ENCODE data around the gene NUAK1.

Gene NUAK1

GRCh38 chr12:106107566-106107965 is 31.2 kb downstream of the NUAK1 start:
- TF ChIP-seq, protein P1, sequence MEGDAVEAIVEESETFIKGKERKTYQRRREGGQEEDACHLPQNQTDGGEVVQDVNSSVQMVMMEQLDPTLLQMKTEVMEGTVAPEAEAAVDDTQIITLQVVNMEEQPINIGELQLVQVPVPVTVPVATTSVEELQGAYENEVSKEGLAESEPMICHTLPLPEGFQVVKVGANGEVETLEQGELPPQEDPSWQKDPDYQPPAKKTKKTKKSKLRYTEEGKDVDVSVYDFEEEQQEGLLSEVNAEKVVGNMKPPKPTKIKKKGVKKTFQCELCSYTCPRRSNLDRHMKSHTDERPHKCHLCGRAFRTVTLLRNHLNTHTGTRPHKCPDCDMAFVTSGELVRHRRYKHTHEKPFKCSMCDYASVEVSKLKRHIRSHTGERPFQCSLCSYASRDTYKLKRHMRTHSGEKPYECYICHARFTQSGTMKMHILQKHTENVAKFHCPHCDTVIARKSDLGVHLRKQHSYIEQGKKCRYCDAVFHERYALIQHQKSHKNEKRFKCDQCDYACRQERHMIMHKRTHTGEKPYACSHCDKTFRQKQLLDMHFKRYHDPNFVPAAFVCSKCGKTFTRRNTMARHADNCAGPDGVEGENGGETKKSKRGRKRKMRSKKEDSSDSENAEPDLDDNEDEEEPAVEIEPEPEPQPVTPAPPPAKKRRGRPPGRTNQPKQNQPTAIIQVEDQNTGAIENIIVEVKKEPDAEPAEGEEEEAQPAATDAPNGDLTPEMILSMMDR (conservative IDR thresholded peaks at IDR 0.05) = no peak
- TF ChIP-seq ZFX (IDR thresholded peaks at IDR 0.05) = no peak
- no peak overlapping the region for H3K27ac ChIP-seq

- TF ChIP-seq, protein P1 (conservative IDR thresholded peaks at IDR 0.05) = no peak
- no peak for TF ChIP-seq ZFX (IDR thresholded peaks at IDR 0.05)
- no peak overlapping the region for H3K27ac ChIP-seq
Measured at GRCh38 chr12:106106892-106107291, 31.9 kb downstream of the NUAK1 start.

DNA sequence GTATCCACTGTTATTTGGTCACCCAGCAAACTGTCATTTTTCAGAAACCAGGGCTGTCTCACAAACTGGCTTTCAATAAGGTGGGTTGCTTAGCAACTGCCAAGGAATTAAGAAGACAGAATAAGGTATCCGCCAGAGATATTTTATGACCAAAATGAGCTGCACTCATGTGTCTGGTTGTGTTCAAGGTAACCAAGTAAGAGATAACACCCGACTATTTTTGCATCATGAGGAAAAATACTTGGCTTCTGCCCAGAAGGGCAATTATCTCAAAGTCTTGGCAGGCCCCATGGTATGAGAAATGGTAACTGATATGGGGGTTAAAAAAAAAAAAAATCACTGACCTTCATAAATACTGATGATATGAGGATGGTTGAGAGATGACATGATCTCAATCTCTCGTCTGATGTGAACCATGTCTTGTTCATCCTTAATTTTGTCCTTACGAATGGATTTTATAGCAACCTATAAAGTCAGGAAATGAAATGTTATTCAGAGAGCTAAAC is 32.6 kb downstream of the NUAK1 start:
- TF ChIP-seq, protein P1 (conservative IDR thresholded peaks at IDR 0.05) = no peak
- TF ChIP-seq ZFX (IDR thresholded peaks at IDR 0.05) = no peak
- H3K27ac ChIP-seq = no peak overlapping the region

GRCh38 chr12:106101803-106102202 is 37.0 kb downstream of the NUAK1 start:
- TF ChIP-seq, protein P1 (conservative IDR thresholded peaks at IDR 0.05) = no peak
- no peak overlapping the region for H3K27ac ChIP-seq

DNA sequence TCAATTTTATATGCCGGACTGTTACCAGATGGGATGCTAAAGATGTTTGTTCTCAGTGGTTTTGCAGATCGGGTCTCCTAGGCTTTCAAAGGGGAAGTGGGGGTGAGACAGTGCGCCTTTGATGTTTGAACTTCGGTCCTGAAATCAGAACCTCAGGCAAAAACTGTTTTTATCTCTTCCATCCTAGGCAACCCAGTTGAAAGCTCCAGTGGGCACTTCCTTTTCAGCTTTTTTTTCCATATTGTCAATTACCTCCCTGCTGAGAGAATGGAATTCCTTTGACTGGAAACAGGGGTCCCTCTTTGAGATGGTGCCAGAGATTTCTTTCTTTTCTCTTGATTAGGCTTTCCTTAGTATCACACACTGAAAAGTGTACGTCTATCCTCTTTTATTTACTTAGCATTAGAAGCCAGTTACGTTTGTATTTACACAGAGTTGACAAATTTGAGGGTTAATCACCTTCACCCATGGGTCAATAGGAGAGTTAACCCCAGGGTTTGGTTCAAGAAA is 40.0 kb downstream of the NUAK1 start:
- no peak overlapping the region for H3K27ac ChIP-seq
- TF ChIP-seq ZFX (IDR thresholded peaks at IDR 0.05) = no peak
- TF ChIP-seq, protein P1 (conservative IDR thresholded peaks at IDR 0.05) = no peak

GRCh38 chr12:106097011-106097410 is 41.7 kb downstream of the NUAK1 start:
- peak overlapping the region; percentile 38; the same call in 1 of the 2 replicates for H3K27ac ChIP-seq
- TF ChIP-seq, protein P1 (conservative IDR thresholded peaks at IDR 0.05) = no peak
- no peak for TF ChIP-seq ZFX (IDR thresholded peaks at IDR 0.05)

- TF ChIP-seq, protein P1 (conservative IDR thresholded peaks at IDR 0.05) = no peak
- no peak for TF ChIP-seq ZFX (IDR thresholded peaks at IDR 0.05)
- peak overlapping the region; percentile 38; the same call in 1 of the 2 replicates for H3K27ac ChIP-seq
Measured at GRCh38 chr12:106096376-106096775, 42.4 kb downstream of the NUAK1 start.

All from C4-2B (cell line).